Colonic mucosa (tissue), 4 donors: ENCODE results near the gene COIL. TPM values are rescaled to one million over a fixed set of nuclear protein-coding genes. Genes with fewer than 3 reads are reported as not detected.

Experiments used
- DNase-seq: peaks from one replicate; pipeline ENCODE4 v3.0.0-alpha.2; 2020
- H3K27ac ChIP-seq: fragments of 200-600 bp; one replicate; pipeline ENCODE4 v1.8.0; 2021
- H3K27me3 ChIP-seq: fragments of 200-600 bp; one replicate; pipeline ENCODE4 v1.8.0; 2021
- H3K36me3 ChIP-seq: fragments of 200-600 bp; one replicate; pipeline ENCODE4 v1.8.0; 2021
- H3K4me1 ChIP-seq: fragments of 200-600 bp; one replicate; pipeline ENCODE4 v1.8.0; 2021; ENCODE audit warnings: mild to moderate bottlenecking
- H3K4me3 ChIP-seq: fragments of 200-600 bp; one replicate; pipeline ENCODE4 v1.8.0; 2021
- H3K9ac ChIP-seq, 2 donors: one replicate each; pipeline ENCODE4 v1.7.0; 2013; ENCODE audit warnings: control low read depth in 2 of 2, low read depth in 2 of 2, low read length in 2 of 2
- H3K9me3 ChIP-seq: fragments of 200-600 bp; one replicate; pipeline ENCODE4 v1.8.0; 2021
- intact Hi-C: fragments of 100-400 bp; cut with DNase I; formaldehyde crosslinking; loops from one replicate; pipeline ENCODE4 v1.14.1; 2022
- total RNA-seq, 2 donors: library from RNA; stranded (reverse); fragmentation: NEBNext Ultra II Directional in 1 of 2; extraction: Animal tissue kit (Norgen Biotek cat#: 25700) in 1 of 2; gene quantifications; one replicate each; pipeline ENCODE4 v1.2.1, GENCODE V29; 2021
- TF ChIP-seq, protein P1 (sequence below): fragments of 200-600 bp; IDR thresholded peaks from one replicate; pipeline ENCODE4 v1.8.0; 2022; ENCODE audit warnings: antibody characterized with exemption, mild to moderate bottlenecking
- donor health status: healthy.
- donor health status: DM: no; HTN: no; CAD: no.
- donor health status: DM: no; HTN: no; CAD: no.

COIL gene
- total RNA-seq, 2 donors from 2014 or later = 14.1 to 14.8 TPM

DNA sequence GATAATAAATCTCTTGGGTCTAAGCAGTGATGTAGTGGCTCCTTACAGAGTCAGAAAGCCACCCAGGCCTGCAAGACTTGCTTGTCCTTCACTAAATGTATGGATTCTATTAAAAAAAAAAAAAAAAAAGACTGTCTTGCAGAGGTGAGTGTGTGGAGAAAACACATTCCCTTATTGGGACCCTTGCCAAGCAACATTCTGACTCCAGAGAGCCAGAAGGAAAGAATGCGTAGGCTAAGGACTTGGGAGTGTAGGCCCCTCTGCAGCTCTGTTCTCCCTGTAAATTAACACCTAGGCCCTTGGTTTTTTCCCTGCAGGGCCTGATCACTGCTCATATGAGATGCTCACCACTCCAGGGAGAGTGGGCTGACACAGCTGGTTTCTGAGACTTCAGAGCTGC lies 34.9 kb upstream of the COIL start:
- no peak overlapping the region for H3K4me3 ChIP-seq
- intact Hi-C loops = no loop called here
- no peaks in the 10 kb centered on the region for H3K27me3 ChIP-seq
- H3K36me3 ChIP-seq = no peaks in the 10 kb centered on the region
- no peaks in the 10 kb centered on the region for H3K9me3 ChIP-seq
- no peak for DNase-seq
- H3K27ac ChIP-seq = no peak overlapping the region
- TF ChIP-seq, protein P1, sequence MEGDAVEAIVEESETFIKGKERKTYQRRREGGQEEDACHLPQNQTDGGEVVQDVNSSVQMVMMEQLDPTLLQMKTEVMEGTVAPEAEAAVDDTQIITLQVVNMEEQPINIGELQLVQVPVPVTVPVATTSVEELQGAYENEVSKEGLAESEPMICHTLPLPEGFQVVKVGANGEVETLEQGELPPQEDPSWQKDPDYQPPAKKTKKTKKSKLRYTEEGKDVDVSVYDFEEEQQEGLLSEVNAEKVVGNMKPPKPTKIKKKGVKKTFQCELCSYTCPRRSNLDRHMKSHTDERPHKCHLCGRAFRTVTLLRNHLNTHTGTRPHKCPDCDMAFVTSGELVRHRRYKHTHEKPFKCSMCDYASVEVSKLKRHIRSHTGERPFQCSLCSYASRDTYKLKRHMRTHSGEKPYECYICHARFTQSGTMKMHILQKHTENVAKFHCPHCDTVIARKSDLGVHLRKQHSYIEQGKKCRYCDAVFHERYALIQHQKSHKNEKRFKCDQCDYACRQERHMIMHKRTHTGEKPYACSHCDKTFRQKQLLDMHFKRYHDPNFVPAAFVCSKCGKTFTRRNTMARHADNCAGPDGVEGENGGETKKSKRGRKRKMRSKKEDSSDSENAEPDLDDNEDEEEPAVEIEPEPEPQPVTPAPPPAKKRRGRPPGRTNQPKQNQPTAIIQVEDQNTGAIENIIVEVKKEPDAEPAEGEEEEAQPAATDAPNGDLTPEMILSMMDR = no peak
- no peaks in the 10 kb centered on the region for H3K4me1 ChIP-seq
- no peak overlapping the region for H3K9ac ChIP-seq

DNA sequence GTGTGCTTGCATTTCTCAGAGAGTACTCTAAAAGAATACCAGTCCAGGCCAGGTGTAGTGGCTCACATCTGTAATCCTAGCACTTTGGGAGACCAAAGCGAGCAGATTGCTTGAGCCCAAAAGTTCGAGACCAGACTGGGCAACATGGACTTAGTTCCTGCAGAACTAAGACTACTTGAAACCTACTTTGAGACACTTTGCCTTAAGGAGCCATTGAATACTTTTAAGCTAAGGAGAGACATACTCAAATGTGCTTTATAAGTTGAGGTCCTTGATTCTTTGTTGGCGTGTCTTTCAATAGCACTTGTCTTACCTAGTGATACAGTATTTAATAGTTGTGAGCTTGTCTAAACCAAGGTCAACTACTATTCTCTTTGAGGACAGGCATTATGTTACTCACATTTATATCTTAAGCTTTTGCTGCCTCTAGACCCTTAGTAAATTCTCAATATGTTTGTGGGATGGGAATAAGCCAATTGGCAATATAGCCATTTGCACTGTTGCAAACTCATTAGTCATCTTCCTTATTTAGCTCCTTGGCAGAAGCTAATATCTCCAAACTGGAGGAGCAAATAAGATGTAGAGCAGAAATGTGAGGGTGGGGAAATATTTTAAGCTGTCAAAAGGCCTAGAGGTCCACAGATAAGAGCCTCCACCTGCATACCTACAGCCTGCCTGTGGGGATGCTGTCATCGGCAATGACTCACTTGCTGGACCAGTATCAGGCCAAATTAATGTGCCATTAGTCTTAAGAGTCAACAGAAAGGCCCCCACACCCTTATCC lies 33.4 kb upstream of the COIL start:
- H3K36me3 ChIP-seq = no peaks in the 10 kb centered on the region
- intact Hi-C loops = no loop called here

DNA sequence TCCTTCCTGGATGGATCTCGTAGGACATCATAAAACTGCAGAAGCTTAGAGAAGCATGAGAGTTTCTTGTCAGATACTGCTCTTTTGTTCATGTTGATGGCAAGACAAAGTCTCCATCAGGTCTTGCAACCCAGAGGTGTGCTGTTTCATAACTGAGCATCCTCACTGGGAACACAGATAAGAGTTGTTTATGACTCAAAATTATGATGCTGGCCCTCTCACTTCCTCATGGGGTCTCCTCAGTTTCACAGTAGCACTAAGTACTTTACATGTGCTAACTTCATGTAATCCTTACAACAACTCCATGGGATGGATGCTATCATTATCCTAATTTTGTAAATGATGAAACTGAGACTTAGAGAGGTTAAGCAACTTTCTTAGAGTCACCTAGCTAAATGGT lies 31.5 kb upstream of the COIL start:
- intact Hi-C loops = no loop called here
- DNase-seq = no peak
- TF ChIP-seq, protein P1 = no peak
- Histone ChIP-seq H3K4me3 (no peak overlapping the region), H3K9me3 (no peaks in the 10 kb centered on the region), H3K4me1 (no peaks in the 10 kb centered on the region), H3K27me3 (no peaks in the 10 kb centered on the region), H3K9ac (no peak overlapping the region), H3K36me3 (no peaks in the 10 kb centered on the region), H3K27ac (no peak overlapping the region)

More for the DNA sequence above, 33.4 kb upstream of the COIL start:
- no peaks in the 10 kb centered on the region for H3K4me1 ChIP-seq
- H3K27ac ChIP-seq = no peak overlapping the region
- H3K4me3 ChIP-seq = no peak overlapping the region
- DNase-seq = no peak
- H3K9me3 ChIP-seq = no peaks in the 10 kb centered on the region
- TF ChIP-seq, protein P1 = no peak
- H3K27me3 ChIP-seq = no peaks in the 10 kb centered on the region
- no peak overlapping the region for H3K9ac ChIP-seq

DNA sequence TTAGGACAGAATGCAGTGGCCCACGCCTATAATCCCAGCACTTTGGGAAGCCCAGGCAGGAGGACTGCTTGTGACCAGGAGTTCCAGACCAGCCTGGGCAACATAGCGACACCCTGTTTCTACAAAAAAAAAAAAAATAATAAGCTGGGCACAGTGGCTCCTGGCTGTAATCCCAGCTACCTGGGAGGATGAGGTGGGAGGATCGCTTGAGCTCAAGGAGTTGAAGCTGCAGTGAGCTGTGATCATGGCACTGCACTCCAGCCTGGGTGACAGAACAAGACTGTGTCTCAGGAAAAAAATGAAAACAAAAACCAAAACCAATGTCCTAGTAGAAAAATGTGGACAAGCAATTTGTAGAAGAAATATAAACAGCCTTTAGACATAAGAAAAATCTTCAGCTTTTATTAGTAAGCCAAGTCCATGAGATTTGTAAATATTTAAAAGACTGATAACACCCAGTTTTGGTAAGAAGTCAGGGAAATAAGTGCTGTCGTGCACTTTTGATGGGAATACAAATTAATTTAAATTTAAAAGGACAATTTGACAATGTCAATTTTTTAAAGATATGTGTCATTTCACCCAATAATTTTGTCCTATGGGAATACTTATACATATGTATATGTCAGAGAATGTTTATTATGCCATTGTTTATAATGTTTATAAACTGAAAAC lies 28.2 kb upstream of the COIL start:
- Histone ChIP-seq H3K27me3 (no peaks in the 10 kb centered on the region), H3K4me3 (no peak overlapping the region), H3K9ac (no peak overlapping the region), H3K9me3 (no peaks in the 10 kb centered on the region), H3K4me1 (no peaks in the 10 kb centered on the region), H3K27ac (no peak overlapping the region), H3K36me3 (no peaks in the 10 kb centered on the region)
- no peak for DNase-seq
- intact Hi-C loops = no loop called here
- TF ChIP-seq, protein P1 = no peak

DNA sequence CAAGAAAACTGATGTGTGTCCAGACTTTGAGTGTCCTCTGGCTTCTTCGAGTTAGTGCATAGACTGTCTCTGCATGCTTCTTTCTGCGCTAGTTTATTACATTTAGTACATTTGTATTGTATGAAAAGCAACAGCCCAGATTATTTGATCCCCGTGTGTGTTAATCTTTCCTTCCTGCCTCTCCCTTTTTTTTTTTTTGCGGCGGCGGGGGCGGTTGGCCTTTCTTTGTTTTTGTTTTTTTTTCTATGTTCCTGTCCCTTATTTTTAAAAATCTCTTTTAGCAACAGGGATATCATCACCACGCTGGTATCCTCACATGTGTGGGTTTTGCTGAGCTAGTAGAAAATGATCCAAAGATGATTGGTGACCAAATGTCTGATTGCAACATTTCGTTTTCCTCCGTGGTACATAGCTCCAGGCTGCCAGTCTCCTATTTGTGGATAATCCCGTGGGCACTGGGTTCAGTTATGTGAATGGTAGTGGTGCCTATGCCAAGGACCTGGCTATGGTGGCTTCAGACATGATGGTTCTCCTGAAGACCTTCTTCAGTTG lies 26.5 kb upstream of the COIL start:
- Histone ChIP-seq H3K27ac (no peak overlapping the region), H3K36me3 (no peaks in the 10 kb centered on the region)
- TF ChIP-seq, protein P1 = no peak

More for the DNA sequence above, 26.5 kb upstream of the COIL start:
- DNase-seq = no peak
- intact Hi-C loops = no loop called here
- Histone ChIP-seq H3K4me1 (no peaks in the 10 kb centered on the region), H3K4me3 (no peak overlapping the region), H3K9me3 (no peaks in the 10 kb centered on the region), H3K9ac (no peak overlapping the region), H3K27me3 (no peaks in the 10 kb centered on the region)
